Measurements from ENCODE around the gene AFP.
"Not testable (repeated sequence)": the region's sequence is repeated elsewhere in the genome, so short reads cannot be mapped to it uniquely, and the experiment has no call there.

AFP gene

GRCh38 chr4:73435984-73436383 is at the start of gene AFP:
AFP (plus strand) TSS chr4:73436221; CDS start chr4:73436263, 42 bp downstream.
- no peak for DNase-seq

GRCh38 chr4:73387552-73387951 is 48.5 kb upstream of the AFP start:
- no peak for DNase-seq

- no peak for DNase-seq
These were observed 47.1 kb upstream of the AFP start for GRCh38 chr4:73388887-73389286.

- DNase-seq: not testable (repeated sequence)
These were observed 46.4 kb upstream of the AFP start for GRCh38 chr4:73389663-73390062.

GRCh38 chr4:73391774-73392173 is 44.2 kb upstream of the AFP start:
- no peak for DNase-seq

- DNase-seq: no peak
These were observed 43.1 kb upstream of the AFP start for GRCh38 chr4:73392936-73393335.

GRCh38 chr4:73396304-73396703 is 39.7 kb upstream of the AFP start:
- DNase-seq: no peak

GRCh38 chr4:73396993-73397972 is 38.7 kb upstream of the AFP start:
- no peak for DNase-seq

GRCh38 chr4:73401412-73401811 is 34.6 kb upstream of the AFP start:
- no peak for DNase-seq

- DNase-seq: no peak
These were observed 32.0 kb upstream of the AFP start, which contains the start of gene ALB for GRCh38 chr4:73404042-73404441. ALB (plus strand) TSS chr4:73404287; CDS start chr4:73404328, 41 bp downstream.

GRCh38 chr4:73404457-73404856 is 31.6 kb upstream of the AFP start:
- DNase-seq: no peak

GRCh38 chr4:73405138-73405537 is 30.9 kb upstream of the AFP start:
- no peak for DNase-seq

- DNase-seq: no peak
These were observed 29.5 kb upstream of the AFP start for GRCh38 chr4:73406548-73406875.

GRCh38 chr4:73407227-73407673 is 28.8 kb upstream of the AFP start:
- no peak for DNase-seq

- DNase-seq: no peak
These were observed 27.7 kb upstream of the AFP start for GRCh38 chr4:73408181-73408867.

GRCh38 chr4:73409012-73409862 is 26.8 kb upstream of the AFP start:
- DNase-seq: no peak

GRCh38 chr4:73409978-73410548 is 26.0 kb upstream of the AFP start:
- DNase-seq: no peak

GRCh38 chr4:73410916-73411730 is 24.9 kb upstream of the AFP start:
- DNase-seq: no peak

- no peak for DNase-seq
These were observed 24.1 kb upstream of the AFP start for GRCh38 chr4:73411731-73412414.

GRCh38 chr4:73413294-73413755 is 22.7 kb upstream of the AFP start:
- no peak for DNase-seq

GRCh38 chr4:73414936-73415271 is 21.1 kb upstream of the AFP start:
- DNase-seq: no peak
